HTERT RPE-1 (cell line): ENCODE measurements around the gene SLCO2A1.

Source experiments
- in situ Hi-C: fragments of 300-500 bp; cut with MboI; formaldehyde crosslinking; loops from 4 replicates; pipeline ENCODE4 v1.14.3; 2020; ENCODE audit warnings: low sequenced_read_pairs

Gene SLCO2A1

DNA sequence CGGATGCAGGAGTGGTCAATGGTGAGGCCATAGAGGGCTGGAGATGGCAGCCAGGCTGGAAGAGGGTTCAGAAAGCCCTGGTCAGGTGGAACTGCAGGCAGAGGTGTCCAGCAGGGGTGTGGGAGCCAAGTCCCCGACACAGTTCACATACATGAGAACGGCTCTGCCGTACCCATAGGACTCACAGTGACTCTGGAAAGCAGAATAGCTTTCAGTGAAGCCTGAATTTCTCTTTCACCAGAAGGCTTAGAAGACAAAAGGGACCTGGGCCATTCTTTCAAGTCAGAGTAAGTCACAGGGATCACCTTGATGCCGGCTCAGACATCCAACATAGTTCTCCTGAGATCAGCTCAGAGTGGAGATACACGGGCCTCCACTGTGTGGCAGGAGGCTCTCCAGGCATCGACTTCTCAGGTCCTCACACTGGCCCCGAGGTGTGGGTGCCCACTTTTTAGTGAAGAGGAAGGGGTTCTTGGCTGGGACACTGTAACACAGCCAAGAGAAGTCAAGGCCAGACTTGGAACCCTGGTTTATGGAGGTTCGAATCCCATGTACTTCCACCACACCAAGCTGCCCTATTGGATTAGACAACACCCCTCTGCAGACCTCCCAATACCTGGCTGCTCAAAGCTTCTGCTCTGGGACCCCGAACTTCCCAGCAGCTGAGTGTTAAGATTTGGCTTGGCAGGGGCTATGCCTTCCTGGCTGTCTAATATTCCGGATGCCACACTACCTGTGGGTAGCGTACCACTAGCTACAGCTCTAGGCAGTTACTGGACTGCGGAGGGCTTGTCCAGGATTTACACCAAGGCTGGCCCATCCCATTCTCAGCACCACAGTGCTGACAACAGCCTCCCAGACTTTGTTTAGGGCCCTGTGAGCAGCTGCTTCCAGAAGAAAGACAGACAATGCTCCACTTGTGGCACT, 93.6 kb downstream of the SLCO2A1 start:
- in situ Hi-C loops: no loop called here

DNA sequence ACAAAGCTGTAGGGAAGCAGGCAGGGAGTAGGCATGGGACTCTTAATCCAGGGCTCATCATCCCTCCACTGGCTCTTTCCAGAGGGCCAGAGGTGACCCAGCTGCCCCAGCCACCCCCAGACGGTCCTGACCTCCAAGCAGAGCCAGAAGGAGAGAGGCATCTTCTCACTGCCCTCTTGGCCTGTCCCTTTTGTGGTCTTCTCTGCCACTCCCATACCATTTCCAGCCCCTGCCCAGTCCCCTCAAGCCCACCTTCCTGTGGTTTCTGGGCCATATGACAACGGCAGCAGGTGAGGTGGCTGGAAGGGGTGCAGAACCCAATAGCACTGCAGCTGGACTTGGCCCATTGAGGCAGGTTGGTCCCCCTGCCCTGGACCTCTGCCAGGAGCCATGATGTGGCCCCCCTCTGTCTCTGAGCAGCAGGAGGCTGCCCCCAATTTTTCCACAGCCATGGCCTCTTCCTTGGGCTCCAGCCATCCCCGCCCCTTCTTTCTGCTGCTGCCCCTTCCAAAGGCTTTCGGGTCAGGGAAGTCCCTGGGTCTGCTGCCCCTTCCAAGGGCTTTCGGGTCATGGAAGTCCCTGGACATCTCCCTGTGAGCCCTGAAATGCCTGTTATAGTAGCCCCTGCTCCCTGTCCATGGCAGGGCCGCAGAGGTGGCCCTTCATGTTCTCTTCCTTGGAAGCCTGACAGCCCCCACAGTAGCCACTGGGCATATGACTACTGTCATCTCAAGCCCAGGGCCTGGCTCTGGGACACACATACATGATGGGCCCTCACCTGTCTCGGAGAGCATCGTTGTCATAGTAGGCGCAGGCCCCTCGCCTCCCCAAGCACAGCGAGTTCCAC, 94.5 kb downstream of the SLCO2A1 start:
- in situ Hi-C loops: no loop called here

DNA sequence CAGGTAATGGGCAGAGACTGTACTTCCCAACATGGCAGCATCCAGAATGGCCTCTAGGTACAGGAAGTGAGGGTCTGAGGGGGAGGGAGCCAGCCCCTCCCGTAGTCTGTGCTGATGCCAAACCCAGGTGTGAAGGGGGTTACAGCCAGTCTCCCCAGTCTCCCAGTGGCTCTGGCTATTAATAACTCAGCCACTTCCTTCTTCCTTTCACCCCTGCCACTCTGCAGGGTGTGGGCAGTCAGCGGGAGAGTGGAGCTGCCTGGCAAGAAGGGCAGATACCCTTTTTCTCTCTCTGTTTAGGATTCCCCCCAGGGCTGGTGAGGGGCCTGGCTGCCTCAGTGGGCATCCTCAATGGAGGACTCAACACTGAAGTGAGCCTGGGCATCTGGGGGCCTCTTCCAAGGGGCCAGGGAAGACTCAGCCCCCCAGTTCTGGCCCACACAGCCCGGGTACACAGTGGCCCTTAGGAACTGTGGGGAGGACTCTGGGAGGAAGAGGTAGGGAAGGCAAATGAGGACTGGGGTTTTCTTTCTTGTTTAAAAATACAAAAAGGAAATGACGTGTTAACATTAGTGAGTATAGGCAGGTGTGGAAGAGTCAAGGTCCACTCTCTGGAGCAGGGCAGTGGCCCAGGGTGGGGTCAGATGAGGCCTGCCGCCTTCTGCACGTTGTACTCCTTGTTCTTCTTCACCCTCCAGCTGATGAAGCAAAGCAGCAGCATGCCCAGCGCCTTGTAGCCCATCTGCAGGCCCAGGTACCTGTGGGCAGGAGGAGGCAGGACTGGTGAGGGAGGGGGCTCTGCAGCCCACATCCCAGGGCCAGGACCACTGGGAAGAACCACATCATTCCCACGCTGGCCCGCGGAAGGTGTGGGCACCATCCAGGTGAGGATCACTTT, 95.4 kb downstream of the SLCO2A1 start:
- in situ Hi-C loops: no loop called here

DNA sequence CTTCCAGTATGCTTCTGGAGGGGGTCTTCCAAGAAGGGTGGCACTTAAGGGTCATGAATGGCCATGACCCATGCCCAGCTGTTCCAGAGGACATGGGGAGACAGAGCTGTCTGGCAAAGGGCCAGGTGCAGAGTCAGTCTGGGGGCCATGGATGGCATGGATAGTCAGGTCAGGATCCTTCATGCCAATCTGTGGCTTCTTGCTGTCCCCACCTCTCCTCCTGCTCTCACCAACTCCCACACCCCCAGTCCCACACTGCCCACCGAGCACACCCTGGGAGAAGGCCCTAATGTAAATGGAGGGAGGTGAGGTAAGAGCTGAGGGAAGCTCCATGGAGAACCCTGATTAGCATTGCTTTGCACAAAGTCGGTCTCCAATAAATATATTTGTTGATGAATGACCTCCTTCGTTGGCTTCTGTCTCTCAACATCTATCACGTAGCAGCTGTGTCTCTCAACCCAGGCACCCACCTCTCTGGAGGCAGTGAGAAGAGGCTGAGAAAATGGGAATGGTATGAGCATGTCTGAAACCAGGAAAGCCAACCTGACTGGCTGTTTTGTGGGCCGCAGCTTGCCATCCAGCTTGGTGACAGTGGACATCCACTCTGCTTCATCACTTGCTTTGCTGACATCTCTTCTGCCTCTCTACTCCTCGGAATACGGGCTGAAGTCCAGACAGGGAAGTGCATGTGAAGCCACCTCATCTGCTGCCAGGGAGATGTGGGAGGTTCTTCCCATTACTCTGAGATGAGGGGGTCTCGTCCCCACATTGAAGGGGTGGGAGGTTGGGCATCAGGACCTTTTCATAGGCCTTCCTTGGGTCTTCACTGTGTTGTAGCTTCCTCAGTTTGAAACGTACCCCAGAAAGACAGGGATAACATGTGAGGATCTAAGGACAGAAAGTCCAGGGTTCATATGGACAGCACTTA, 96.4 kb downstream of the SLCO2A1 start:
- in situ Hi-C loops: no loop called here

DNA sequence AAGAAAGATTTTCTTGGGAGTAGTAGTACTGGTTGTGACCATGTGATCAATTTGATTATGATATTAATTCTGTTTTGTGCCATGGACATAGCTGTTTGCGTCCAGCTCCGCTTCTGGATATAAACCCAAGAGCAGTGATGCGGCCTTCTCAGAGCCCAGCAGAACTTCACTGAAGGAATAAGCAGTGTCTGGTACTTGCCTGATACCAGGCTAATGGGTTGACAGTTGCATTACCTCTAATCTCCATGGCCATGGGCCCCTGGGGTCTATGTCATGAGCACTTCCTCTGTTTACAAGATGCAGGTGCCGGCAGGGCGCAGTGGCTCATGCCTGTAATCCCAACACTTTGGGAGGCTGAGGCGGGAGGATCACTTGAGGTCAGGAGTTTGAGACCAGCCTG, 97.7 kb downstream of the SLCO2A1 start:
- in situ Hi-C loops: no loop called here

DNA sequence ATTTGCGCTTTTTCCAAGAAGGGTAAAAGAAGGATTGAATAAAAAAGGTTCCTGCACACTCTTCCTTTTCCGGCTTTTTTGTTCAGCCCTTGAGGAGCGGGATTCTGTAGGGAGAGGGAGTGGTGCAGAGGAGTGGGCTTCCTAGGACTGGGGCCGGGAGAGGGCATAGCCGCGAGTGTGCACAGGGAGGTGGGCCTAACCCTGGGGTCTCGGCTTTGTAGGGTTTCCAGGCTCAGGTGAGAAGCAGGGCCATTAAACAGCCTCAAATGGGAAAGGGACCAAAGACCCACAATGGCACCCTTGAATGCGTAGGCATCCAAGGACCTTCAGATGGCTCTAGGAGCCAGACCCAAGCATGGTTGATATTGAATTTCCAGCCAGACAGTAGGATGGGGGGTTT, 98.6 kb downstream of the SLCO2A1 start:
- in situ Hi-C loops: no loop called here

DNA sequence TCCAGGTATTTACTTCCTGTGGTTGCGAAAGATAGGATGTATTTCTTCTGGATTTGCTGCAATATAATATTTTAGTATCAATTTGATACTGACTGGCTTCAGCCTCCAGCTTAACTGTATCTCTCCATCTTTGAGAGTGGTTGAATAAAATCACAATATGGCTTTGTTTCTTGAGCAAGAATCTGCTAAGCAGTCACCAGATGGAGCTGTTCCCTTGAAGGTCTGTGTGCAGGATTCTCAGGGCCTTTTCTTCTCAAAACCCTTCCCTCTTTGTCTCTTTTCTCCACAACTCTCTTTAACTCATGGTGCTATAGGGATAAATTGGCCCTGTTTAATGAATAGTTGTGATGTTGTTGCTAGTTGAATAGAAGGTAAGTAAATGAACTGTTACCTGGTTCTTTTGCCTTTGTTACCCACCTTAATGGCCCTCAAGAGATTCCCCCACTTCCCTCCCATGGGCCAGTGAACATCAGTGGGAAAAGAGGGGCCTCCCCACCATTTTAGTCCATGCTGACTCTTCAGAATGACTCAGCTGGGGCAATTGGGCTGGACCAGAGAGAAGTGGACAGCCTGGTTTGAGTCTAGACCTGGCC, 99.3 kb downstream of the SLCO2A1 start:
- in situ Hi-C loops: no loop called here

DNA sequence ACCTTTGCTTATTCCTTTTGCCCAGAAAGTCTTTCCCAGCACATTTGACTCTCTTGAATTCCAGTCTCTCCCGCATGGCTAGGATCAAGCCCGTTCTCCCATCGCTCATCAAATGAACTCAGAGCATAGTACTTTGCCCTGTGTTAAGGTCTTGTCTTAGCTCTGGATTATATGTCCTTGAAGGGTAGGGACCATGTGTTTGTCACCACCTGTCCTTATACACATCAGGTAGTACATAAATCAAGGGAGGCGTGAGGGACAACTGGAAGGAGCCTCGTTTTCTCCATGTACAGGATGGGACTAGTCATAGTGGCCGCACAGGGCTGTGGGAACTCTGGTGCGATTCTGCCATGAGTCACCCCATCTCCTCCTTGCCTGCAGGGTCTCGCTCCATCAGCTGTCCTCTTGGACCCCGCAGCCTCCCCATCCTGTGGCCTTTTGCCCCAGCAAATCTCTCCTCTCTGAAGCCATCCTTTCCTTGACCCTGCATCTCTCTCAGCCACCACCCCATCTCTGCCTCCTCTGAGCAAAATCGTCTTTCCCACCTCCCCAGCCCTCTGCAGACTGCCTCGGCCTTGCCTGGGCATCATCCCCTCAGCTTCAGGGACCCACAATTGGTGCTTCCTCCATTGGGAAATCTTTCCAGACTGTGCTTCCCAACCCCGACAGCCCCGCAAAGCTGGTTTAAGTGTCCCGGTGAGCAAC, 100.7 kb downstream of the SLCO2A1 start:
- in situ Hi-C loops: no loop called here

DNA sequence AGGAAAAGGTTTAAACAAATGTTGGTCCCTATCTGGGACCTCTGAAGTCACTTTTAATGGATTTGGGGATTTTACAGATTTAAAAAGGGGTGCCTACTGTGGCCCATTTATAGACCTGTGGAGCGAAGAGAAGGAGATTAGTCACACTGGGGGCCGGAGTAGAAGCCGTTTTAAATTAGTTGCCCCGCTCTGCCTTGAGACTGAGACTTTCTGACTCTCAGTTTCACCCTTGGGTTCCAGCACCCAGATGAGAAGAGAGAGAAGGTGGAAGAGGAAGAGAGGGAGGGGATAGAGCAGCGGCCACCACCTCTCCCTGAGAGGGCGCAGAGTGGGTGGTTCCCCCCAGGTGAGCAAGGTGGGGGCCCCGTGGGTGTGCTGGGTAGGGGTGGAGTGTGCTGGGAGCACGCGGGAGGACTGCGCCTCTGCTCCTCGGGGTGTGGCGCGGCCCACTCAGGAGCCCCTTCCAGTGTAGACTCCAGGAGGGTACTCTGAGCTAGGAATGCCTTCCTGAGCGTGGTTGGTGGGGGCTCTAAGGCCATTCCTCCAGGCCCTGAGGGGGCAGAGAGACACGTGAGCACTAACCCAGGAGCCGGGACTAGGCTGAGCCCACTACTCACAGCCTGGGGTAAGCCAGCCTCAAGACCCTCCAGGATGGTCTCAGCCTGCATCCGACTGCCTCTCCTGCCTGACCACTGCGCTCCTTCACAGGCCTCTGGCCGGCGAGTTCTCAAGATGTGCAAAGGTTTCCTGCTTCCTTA, 101.4 kb downstream of the SLCO2A1 start:
- in situ Hi-C loops: no loop called here

DNA sequence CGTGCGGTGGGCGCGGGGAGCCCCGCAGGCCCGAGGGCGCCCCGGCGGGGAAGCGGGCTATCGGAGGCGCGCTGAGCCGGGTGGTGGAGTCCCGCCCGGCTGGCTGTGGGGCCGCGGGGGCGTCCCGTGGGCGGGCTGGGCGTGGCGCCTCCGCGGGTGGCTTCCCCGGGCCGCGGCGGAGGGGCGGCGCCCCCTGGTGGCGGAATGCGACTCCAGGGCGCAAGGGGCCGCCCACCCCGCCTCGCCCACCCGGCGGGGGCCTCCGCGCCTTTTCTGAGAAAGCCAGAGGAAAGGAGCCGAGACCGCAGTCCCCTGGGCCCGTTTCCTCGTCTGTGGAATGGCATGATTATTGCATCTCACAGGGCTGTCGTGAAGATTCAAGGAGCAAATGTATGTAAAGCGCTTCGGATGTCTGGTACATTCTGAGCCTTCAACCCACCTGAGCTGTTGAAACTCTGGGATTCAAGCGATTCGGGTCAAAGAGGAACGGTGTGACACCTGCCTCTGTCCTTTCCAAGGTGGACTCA, 102.1 kb downstream of the SLCO2A1 start:
- in situ Hi-C loops: no loop called here

DNA sequence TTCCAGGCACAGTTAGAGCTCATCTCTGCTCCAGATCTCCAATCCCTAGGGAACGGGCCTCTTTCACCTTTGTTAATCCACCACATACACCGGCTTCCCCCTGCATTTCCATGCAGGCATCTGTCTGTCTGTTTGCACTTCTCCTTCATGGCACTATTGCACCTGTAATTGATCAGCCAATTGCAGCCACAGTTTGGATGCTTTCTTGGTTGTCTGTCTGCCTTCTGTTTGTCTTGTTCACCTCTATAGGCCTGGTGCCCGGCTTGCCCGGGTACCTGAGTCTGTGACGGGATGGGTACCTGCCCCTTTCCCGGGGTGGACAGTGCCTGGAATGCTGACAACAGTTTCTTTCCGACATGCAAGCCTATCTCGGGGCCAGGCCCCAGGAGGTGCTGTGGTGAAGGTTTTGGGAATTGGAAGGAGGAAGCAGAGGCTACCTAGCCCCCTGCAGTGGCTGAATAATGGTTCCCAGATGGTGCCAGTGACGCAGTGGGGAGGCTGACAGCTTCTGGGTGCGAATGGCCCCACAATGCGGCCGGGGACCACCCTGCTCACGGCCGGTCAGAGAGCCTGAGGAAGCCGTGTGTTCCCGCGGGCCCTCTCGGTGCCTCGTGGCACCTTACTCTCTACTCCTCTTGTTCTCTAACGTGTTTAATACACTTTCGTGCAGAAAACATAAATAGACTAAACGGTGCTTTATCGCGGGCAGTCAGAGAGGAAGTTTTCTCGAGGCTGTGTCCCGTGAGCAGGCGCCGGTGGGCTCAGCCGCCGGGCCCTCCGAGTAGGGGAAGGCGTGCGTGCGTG, 102.8 kb downstream of the SLCO2A1 start:
- in situ Hi-C loops: no loop called here

DNA sequence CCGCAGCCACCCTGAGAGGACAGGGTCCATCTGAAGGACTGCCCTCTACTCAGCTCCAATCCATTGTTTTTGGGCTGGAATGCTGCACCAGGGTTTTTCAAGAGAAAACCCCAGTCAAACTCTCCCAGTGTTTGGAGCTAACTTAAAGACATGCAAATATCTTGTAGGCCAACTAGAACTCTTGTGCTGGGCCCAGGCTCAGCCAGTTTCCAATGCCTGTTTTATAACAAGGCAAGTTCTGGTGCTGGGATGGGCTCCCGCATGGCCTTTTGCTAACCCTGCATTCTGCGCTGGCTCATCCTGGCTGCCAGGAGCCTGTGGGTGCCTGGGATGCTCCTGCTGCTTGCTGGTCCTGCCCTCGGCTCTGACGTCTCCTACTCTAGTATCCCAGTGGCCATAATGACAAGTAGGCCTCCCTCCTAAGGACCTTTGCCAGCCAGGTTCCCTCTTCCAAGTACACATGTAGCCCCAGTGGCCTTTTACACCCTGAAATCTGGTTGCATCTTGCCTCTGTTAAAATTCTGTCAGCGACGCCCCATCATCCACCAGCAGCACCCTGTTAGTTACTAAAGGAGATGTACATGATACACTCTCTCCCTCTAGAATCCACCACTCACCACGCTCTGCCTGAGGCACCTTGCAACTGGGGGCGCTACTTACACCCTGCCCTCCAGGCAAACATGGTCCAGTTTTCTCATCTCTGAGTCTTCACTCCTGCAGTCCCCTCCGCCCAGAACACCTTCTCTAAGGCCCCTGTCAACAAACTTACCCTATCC, 103.6 kb downstream of the SLCO2A1 start:
- in situ Hi-C loops: no loop called here

DNA sequence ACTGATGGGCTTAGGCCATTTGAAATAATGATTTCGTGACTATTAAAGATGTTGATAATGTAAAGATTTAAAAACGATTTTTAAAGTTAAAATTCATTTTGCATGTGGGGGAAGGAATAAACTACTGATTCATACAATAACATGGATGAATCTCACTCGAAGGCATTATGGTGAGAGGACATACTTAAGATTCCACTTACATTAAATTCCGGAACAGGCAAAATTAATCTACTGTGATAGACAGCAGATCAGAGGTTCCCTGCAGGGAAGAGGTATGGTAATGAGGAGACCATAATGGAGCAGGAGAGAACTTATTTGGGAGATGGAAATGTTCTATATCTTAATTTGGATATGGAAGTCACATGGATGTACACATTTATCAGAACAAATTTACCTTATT, 105.7 kb downstream of the SLCO2A1 start:
- in situ Hi-C loops: no loop called here

DNA sequence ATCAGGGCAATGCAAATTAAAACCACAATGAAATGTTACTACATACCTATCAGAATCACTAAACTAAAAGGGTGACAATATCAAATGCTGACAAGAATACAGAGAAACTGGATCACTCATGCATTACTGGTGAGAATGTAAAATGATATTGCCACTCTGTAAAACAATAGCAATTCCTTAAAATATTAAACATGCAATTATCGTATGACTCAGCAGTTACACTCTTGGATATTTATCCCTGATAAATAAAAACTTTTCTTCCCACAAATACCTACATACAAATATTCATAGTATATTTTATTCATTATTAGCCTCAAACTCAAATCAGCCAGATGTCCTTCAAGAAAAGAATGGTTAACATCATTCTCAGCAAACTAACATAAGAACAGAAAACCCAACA, 108.1 kb downstream of the SLCO2A1 start:
- in situ Hi-C loops: no loop called here

DNA sequence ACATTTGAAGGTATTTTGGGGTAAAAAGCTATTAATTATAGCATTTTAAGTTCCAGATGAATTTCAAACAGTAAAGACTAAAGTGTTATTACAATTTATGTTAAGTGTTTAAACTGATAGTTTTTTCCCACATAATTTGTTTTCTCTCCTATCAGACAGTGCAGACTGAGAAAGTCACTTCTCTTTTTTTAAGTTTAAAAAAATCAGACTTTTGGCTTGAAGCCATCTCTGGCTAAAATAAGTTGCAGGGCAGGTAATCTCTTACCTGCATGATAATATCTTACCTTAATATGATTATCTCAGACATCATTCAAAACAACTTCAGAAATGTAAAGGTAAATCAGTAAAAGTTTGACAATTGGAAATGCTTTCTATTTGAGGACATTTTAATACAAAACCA, 112.6 kb downstream of the SLCO2A1 start:
- in situ Hi-C loops: no loop called here
